DOHH2 (cell line): ENCODE measurements around the gene NKAIN2.

ENCODE experiments used
- H3F3A ChIP-seq: fragments of 200-600 bp; sonication (generic), shearing (Covaris generic); 2 replicates; pipeline ENCODE4 v1.6.0; 2016; ENCODE audit warnings: antibody characterized with exemption, mild to moderate bottlenecking; ENCODE audit not compliant: control insufficient read depth, insufficient read depth
- H3K27ac ChIP-seq: fragments of 200-600 bp; sonication (generic); 2 replicates; pipeline ENCODE4 v1.5.1; 2014; ENCODE audit warnings: low read depth, mild to moderate bottlenecking, low read length, moderate library complexity
- H3K27me3 ChIP-seq: fragments of 200-600 bp; sonication (generic); 2 replicates; pipeline ENCODE4 v1.6.1; 2014; ENCODE audit warnings: mild to moderate bottlenecking, low read length, mixed read lengths; ENCODE audit not compliant: control insufficient read depth
- H3K36me3 ChIP-seq: fragments of 200-600 bp; sonication (generic); 2 replicates; pipeline ENCODE4 v1.6.1; 2014; ENCODE audit warnings: mild to moderate bottlenecking, low read length, moderate library complexity, mixed read lengths; ENCODE audit not compliant: control insufficient read depth
- H3K4me1 ChIP-seq: fragments of 200-600 bp; sonication (generic); 2 replicates; pipeline ENCODE4 v1.6.1; 2014; ENCODE audit warnings: mild to moderate bottlenecking, low read length, mixed read lengths; ENCODE audit not compliant: control insufficient read depth
- H3K4me2 ChIP-seq: fragments of 200-600 bp; sonication (generic); 2 replicates; pipeline ENCODE4 v1.6.0; 2014; ENCODE audit warnings: mild to moderate bottlenecking, low read length, moderate library complexity
- H3K4me3 ChIP-seq: fragments of 200-600 bp; sonication (generic); 2 replicates; pipeline ENCODE4 v1.5.1; 2014; ENCODE audit warnings: mild to moderate bottlenecking, low read length, mixed read lengths
- H3K79me2 ChIP-seq: fragments of 200-600 bp; sonication (generic); 2 replicates; pipeline ENCODE4 v1.6.1; 2014; ENCODE audit warnings: mild to moderate bottlenecking, low read length, mixed read lengths; ENCODE audit not compliant: control insufficient read depth
- H3K9me2 ChIP-seq: fragments of 200-600 bp; sonication (generic); replicated peaks from 2 replicates; pipeline ENCODE4 v1.6.1; 2014; ENCODE audit warnings: mild to moderate bottlenecking, low read length, mixed read lengths; ENCODE audit not compliant: control insufficient read depth
- H3K9me3 ChIP-seq: fragments of 200-600 bp; sonication (generic); 2 replicates; pipeline ENCODE4 v1.6.1; 2014; ENCODE audit warnings: antibody characterized with exemption, low read length, mixed read lengths; ENCODE audit not compliant: control insufficient read depth, insufficient read depth
- H4K20me1 ChIP-seq: fragments of 200-600 bp; sonication (generic); 2 replicates; pipeline ENCODE4 v1.6.0; 2014; ENCODE audit warnings: low read depth, mild to moderate bottlenecking, antibody characterized with exemption, low read length, moderate library complexity; ENCODE audit not compliant: control insufficient read depth, insufficient read depth
- EZH2phosphoT487 ChIP-seq: fragments of 200-600 bp; sonication (generic); IDR thresholded peaks from 2 replicates; pipeline ENCODE4 v1.6.1; 2017; ENCODE audit warnings: borderline replicate concordance, mild to moderate bottlenecking, antibody characterized with exemption, low read length, moderate library complexity, mixed read lengths
- TF ChIP-seq, protein P1 (sequence below): fragments of 200-600 bp; sonication (generic); IDR thresholded peaks from one replicate; pipeline ENCODE4 v1.5.1; 2014; ENCODE audit warnings: antibody characterized with exemption, mild to moderate bottlenecking, low read depth, low read length; ENCODE audit not compliant: poor library complexity, severe bottlenecking

Gene NKAIN2

GRCh38 chr6:124190256-124190655, 386.6 kb downstream of the NKAIN2 start:
- Histone ChIP-seq H3K9me2 (no peaks in the 10 kb centered on the region), H3K27ac (no peak overlapping the region), H3K9me3 (no peaks in the 10 kb centered on the region), H3K36me3 (no peaks in the 10 kb centered on the region), H3K4me2 (no peak overlapping the region), H4K20me1 (no peaks in the 10 kb centered on the region), H3F3A (no peaks in the 10 kb centered on the region), H3K27me3 (no peaks in the 10 kb centered on the region), H3K4me1 (no peaks in the 10 kb centered on the region), H3K4me3 (no peak overlapping the region), H3K79me2 (no peaks in the 10 kb centered on the region)
- TF ChIP-seq, protein P1, sequence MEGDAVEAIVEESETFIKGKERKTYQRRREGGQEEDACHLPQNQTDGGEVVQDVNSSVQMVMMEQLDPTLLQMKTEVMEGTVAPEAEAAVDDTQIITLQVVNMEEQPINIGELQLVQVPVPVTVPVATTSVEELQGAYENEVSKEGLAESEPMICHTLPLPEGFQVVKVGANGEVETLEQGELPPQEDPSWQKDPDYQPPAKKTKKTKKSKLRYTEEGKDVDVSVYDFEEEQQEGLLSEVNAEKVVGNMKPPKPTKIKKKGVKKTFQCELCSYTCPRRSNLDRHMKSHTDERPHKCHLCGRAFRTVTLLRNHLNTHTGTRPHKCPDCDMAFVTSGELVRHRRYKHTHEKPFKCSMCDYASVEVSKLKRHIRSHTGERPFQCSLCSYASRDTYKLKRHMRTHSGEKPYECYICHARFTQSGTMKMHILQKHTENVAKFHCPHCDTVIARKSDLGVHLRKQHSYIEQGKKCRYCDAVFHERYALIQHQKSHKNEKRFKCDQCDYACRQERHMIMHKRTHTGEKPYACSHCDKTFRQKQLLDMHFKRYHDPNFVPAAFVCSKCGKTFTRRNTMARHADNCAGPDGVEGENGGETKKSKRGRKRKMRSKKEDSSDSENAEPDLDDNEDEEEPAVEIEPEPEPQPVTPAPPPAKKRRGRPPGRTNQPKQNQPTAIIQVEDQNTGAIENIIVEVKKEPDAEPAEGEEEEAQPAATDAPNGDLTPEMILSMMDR = no peak
- TF ChIP-seq EZH2phosphoT487 = no peak

DNA sequence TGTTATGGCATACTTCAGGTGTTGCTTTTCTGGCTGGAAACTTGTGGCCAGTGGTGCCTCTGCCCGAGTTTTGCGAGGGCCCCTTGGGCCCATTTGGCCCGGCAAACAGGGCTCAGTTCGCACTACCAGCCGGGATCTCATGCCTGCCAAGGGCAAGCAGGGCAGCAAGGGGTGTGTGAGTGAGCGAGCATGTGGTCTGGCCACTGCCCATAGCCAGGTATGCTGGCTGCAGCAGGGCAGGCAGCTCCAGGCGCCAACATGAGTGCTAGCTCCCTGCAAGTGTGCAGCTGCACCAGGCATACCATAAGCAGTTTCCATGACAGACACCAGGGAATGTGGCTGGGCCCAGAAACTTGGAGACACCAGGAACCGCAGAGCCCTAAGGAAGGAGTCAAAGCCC, 389.5 kb downstream of the NKAIN2 start:
- Histone ChIP-seq H3K4me2 (no peak overlapping the region), H3K79me2 (no peaks in the 10 kb centered on the region), H3K36me3 (no peaks in the 10 kb centered on the region), H3F3A (no peaks in the 10 kb centered on the region), H3K9me2 (no peaks in the 10 kb centered on the region), H3K4me1 (no peaks in the 10 kb centered on the region), H3K9me3 (no peaks in the 10 kb centered on the region), H3K27ac (no peak overlapping the region), H3K27me3 (no peaks in the 10 kb centered on the region), H3K4me3 (no peak overlapping the region), H4K20me1 (no peaks in the 10 kb centered on the region)
- TF ChIP-seq EZH2phosphoT487 = no peak
- TF ChIP-seq, protein P1 = no peak

DNA sequence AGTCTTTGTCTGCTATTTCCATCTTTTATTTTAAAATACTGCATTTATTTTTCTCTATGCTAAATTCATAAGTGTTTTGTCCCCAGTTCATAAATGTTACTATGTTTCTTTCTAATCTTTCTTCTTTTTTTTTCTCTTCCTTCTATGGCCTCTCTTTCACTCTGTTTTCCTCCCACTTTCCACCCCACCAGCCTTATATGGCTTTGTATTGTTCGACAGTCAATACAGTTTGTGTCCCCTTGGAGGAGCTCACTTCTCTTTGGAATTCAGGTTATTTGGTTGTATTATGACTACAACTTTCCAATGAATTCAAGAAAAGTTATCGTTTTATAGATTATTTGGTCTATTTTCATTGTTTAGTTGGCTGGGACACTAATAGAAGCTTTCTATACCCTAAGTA, 393.5 kb downstream of the NKAIN2 start:
- no peak overlapping the region for H3K4me2 ChIP-seq
- H3K27ac ChIP-seq = no peak overlapping the region
- no peak for TF ChIP-seq EZH2phosphoT487
- TF ChIP-seq, protein P1 = no peak
- no peaks in the 10 kb centered on the region for H3K9me3 ChIP-seq
- no peaks in the 10 kb centered on the region for H3K9me2 ChIP-seq
- H3K36me3 ChIP-seq = no peaks in the 10 kb centered on the region
- H3K4me3 ChIP-seq = no peak overlapping the region
- no peaks in the 10 kb centered on the region for H3K27me3 ChIP-seq
- H3K4me1 ChIP-seq = no peaks in the 10 kb centered on the region
- no peaks in the 10 kb centered on the region for H3F3A ChIP-seq
- no peaks in the 10 kb centered on the region for H4K20me1 ChIP-seq
- H3K79me2 ChIP-seq = no peaks in the 10 kb centered on the region

DNA sequence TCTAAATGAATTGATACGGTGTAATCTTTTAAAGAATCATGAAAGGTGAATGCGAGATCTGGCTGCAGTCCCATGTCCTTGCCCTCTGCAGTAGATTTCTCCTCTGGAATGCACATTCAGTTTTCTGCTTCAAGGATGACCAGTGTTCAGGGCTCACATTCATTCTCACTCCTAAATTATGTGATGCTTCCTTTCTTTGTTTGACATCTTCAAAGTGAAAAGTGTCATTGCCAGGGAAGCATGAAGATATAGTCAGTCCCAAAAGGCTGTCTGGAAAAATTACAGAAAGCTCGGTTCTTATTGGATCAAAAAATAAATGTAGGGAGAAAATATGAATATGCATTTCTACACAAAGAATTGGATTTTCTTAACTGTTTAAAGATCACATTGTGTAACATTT, 395.6 kb downstream of the NKAIN2 start:
- H3K4me1 ChIP-seq = no peaks in the 10 kb centered on the region
- H3K9me2 ChIP-seq = no peaks in the 10 kb centered on the region
- no peaks in the 10 kb centered on the region for H3F3A ChIP-seq
- H3K27me3 ChIP-seq = no peaks in the 10 kb centered on the region
- no peaks in the 10 kb centered on the region for H3K36me3 ChIP-seq
- no peaks in the 10 kb centered on the region for H4K20me1 ChIP-seq
- no peak overlapping the region for H3K4me3 ChIP-seq
- H3K27ac ChIP-seq = no peak overlapping the region
- H3K4me2 ChIP-seq = no peak overlapping the region
- no peaks in the 10 kb centered on the region for H3K9me3 ChIP-seq
- TF ChIP-seq EZH2phosphoT487 = no peak
- TF ChIP-seq, protein P1 = no peak
- no peaks in the 10 kb centered on the region for H3K79me2 ChIP-seq
